ENCODE measurements around the gene CDC42BPG. TPM values are rescaled to one million over a fixed set of nuclear protein-coding genes. Genes with fewer than 3 reads are reported as not detected.

Gene CDC42BPG
- total and polyA plus RNA-seq, 2 of the 8 experiments (the other 6 are each of a cell fraction or from before 2014, with no cell fraction given): 3.7 to 10.6 TPM

- H3K79me2 ChIP-seq (ENCODE audit: control insufficient read depth in 1 of 2, insufficient read depth in 2 of 2, low read length in 2 of 2): 0 out of 4 replicates have a peak, but pooled peaks cover 0 to 5% of the 10 kb centered on the region in 2 experiments
Measured at GRCh38 chr11:64868904-64869570, 24.6 kb upstream of the CDC42BPG start.

More at GRCh38 chr11:64868904-64869570, 24.6 kb upstream of the CDC42BPG start:
- H3K56ac ChIP-seq (replicated peaks; ENCODE audit: insufficient read length, low read depth, low read length): no peak overlapping the region
- DNase-seq (ENCODE audit: low read depth in 1 of 2, low spot score in 2 of 2) (no peak), FAIRE-seq (no peak)
- no peak overlapping the region for H3K23ac ChIP-seq (ENCODE audit: insufficient read length)
- H3K9ac ChIP-seq (replicated peaks in 1 of 4; ENCODE audit: extremely low read depth in 1 of 4, low read depth in 3 of 4, low read length in 3 of 4): no peak overlapping the region
- no peaks in the 10 kb centered on the region for H3K27me3 ChIP-seq (replicated peaks in 1 of 4; ENCODE audit: control insufficient read depth in 3 of 4, extremely low read depth in 1 of 4, insufficient read depth in 3 of 4, low read length in 3 of 4)
- H2BK20ac ChIP-seq (ENCODE audit: low read length): no peak overlapping the region
- ChIA-PET POLR2A (ENCODE audit: partially characterized antibody) (interaction anchor here (1.4 to 25.7 kb wide), 3 partner anchors 9 to 209 kb away, joined by 3 to 408 read pairs (median 3); partner anchors contain the start of gene EHD1), CTCF (ENCODE audit: partially characterized antibody) (interaction anchor here (0.8 to 32.3 kb wide), 12 partner anchors 9 to 266 kb away, joined by 3 to 1058 read pairs (median 4); partner anchors contain the start of genes ARL2, BATF2 and EHD1)
- H3K14ac ChIP-seq (ENCODE audit: insufficient read length): no peak overlapping the region
- no peaks in the 10 kb centered on the region for H3K9me3 ChIP-seq (ENCODE audit: insufficient read depth in 2 of 2, low read depth in 1 of 2, low read length in 1 of 2)
- H4K8ac ChIP-seq (ENCODE audit: extremely low read depth, insufficient read depth, low read length): no peak overlapping the region
- H2BK120ac ChIP-seq (replicated peaks; ENCODE audit: low read depth, low read length): no peak overlapping the region
- H3K18ac ChIP-seq (ENCODE audit: extremely low read depth, low read length): no peak overlapping the region
- no peak overlapping the region for H3K27ac ChIP-seq (ENCODE audit: low read depth, low read length)
- no peak overlapping the region for H2AK5ac ChIP-seq (ENCODE audit: low read depth, low read length)
- H2BK15ac ChIP-seq (ENCODE audit: low read length): no peak overlapping the region
- peaks cover 0 to 4% of the 10 kb centered on the region in 2 experiments for H4K20me1 ChIP-seq (replicated peaks in 1 of 2; ENCODE audit: control insufficient read depth in 1 of 2, insufficient read depth in 2 of 2, low read length in 2 of 2)
- no peak overlapping the region for H2AFZ ChIP-seq (ENCODE audit: low read length)
- peaks cover 0 to 11% (median 4%) of the 10 kb centered on the region in 4 experiments; a peak in 5 of 7 replicates for H3K4me1 ChIP-seq (replicated peaks in 1 of 4; ENCODE audit: control insufficient read depth in 3 of 4, insufficient read depth in 4 of 4, low read length in 3 of 4)
- no peak overlapping the region for H2BK5ac ChIP-seq (ENCODE audit: low read depth, low read length)
- TF ChIP-seq YY1 (IDR thresholded peaks at IDR 0.05; ENCODE audit: low read depth, low read length) (no peak), CBX5 (IDR thresholded peaks at IDR 0.05; ENCODE audit: low read depth, low read length) (no peak), CBX8 (IDR thresholded peaks at IDR 0.05; ENCODE audit: borderline replicate concordance, low read depth, low read length) (no peak), RXRA (IDR thresholded peaks at IDR 0.05; ENCODE audit: insufficient read depth, low read depth, low read length) (no peak), BRCA1 (IDR thresholded peaks at IDR 0.05; ENCODE audit: low read depth, low read length) (no peak), CREB1 (IDR thresholded peaks at IDR 0.05) (no peak), E2F6 (IDR thresholded peaks at IDR 0.05) (no peak), ZNF274 (IDR thresholded peaks at IDR 0.05; ENCODE audit: borderline replicate concordance, extremely low read depth, low read length) (no peak), MAFK (IDR thresholded peaks at IDR 0.05; ENCODE audit: low read depth, low read length) (no peak; the same call in 1 of the 2 replicates), HDAC6 (IDR thresholded peaks at IDR 0.05; ENCODE audit: low read depth, low read length) (no peak), TBP (IDR thresholded peaks at IDR 0.05; ENCODE audit: low read depth, low read length) (no peak)
- no peak overlapping the region for H3K4me3 ChIP-seq (ENCODE audit: extremely low read depth in 1 of 4, insufficient read depth in 2 of 4, low read depth in 3 of 4, low read length in 4 of 4)
- 92% methylated on average over 21 of the region's 21 CpGs; no CpG with 5 or more reads in 1 of the 2 experiments for WGBS, 2 experiments (ENCODE audit: extremely low coverage in 1 of 2, insufficient coverage in 1 of 2, insufficient read length in 1 of 2, insufficient replicate concordance in 2 of 2, low coverage in 1 of 2, low lambda C conversion rate in 2 of 2, missing lambda C conversion rate in 1 of 2)
- no peak overlapping the region; the same call in 1 of the 2 replicates for H2BK12ac ChIP-seq (ENCODE audit: low read depth, low read length)
- H4K5ac ChIP-seq (ENCODE audit: insufficient read length, low read depth, low read length): no peak overlapping the region
- H3K23me2 ChIP-seq (ENCODE audit: low read depth, low read length): no peaks in the 10 kb centered on the region
- H3K36me3 ChIP-seq (ENCODE audit: control insufficient read depth in 2 of 4, insufficient read depth in 4 of 4, low read length in 3 of 4): no peaks in the 10 kb centered on the region; a peak in 1 of 8 replicates
- peaks cover 5% of the 10 kb centered on the region for H3K79me1 ChIP-seq (ENCODE audit: low read depth, low read length)
- no peak overlapping the region for H4K91ac ChIP-seq (replicated peaks; ENCODE audit: insufficient read length, low read length)
- no peak overlapping the region for H3K4me2 ChIP-seq (ENCODE audit: insufficient read depth in 1 of 2, low read depth in 2 of 2, low read length in 2 of 2)
- H3K4ac ChIP-seq (replicated peaks; ENCODE audit: insufficient read length, low read depth, low read length): no peak overlapping the region
